Measurements from ENCODE around the gene ELFN1.
"Not testable (repeated sequence)": the region's sequence is repeated elsewhere in the genome, so short reads cannot be mapped to it uniquely, and the experiment has no call there.

ELFN1 gene

DNA sequence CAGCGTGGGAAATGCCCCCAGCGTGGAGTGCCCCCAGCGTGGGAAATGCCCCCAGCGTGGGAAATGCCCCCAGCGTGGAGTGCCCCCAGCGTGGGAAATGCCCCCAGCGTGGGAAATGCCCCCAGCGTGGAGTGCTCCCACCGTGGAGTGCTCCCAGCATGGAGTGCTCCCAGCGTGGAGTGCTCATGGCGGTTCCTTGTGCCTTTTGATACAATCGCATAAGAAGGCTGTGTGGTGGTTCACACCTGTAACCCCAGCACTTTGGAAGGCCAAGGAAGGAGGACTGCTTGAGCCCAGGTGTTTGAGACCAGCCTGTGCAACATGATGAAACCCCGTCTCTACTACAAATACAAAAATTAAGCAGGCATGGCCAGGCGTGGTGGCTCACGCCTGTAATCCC is 93.8 kb downstream of the ELFN1 start:
- not testable (repeated sequence) for H3K27ac ChIP-seq (ENCODE audit: low read depth in 2 of 2, low read length in 2 of 2); H3K27me3 ChIP-seq (ENCODE audit: control insufficient read depth in 2 of 2, insufficient read depth in 2 of 2, low read length in 2 of 2); H3K4me3 ChIP-seq (ENCODE audit: low read length in 2 of 2); H3K9ac ChIP-seq (ENCODE audit: low read depth in 1 of 2, low read length in 2 of 2); H3K9me3 ChIP-seq (ENCODE audit: control insufficient read depth in 2 of 2, low read length in 2 of 2); H3K36me3 ChIP-seq (ENCODE audit: control insufficient read depth in 2 of 2, insufficient read depth in 2 of 2, low read length in 2 of 2); H3K4me1 ChIP-seq (ENCODE audit: control insufficient read depth in 2 of 2, insufficient read depth in 2 of 2, low read length in 2 of 2)

- no peaks in the 10 kb centered on the region for H3K4me1 ChIP-seq (ENCODE audit: control insufficient read depth in 2 of 2, insufficient read depth in 2 of 2, low read length in 2 of 2)
- no peak overlapping the region for H3K9ac ChIP-seq (ENCODE audit: low read depth in 1 of 2, low read length in 2 of 2)
- no peaks in the 10 kb centered on the region for H3K27me3 ChIP-seq (ENCODE audit: control insufficient read depth in 2 of 2, insufficient read depth in 2 of 2, low read length in 2 of 2)
- no peaks in the 10 kb centered on the region for H3K36me3 ChIP-seq (ENCODE audit: control insufficient read depth in 2 of 2, insufficient read depth in 2 of 2, low read length in 2 of 2)
- no peak overlapping the region for H3K27ac ChIP-seq (ENCODE audit: low read depth in 2 of 2, low read length in 2 of 2)
- no peaks in the 10 kb centered on the region for H3K9me3 ChIP-seq (ENCODE audit: control insufficient read depth in 2 of 2, low read length in 2 of 2)
- no peak overlapping the region for H3K4me3 ChIP-seq (ENCODE audit: low read length in 2 of 2)
Observed at GRCh38 chr7:1765336-1765735, 95.3 kb downstream of the ELFN1 start.

DNA sequence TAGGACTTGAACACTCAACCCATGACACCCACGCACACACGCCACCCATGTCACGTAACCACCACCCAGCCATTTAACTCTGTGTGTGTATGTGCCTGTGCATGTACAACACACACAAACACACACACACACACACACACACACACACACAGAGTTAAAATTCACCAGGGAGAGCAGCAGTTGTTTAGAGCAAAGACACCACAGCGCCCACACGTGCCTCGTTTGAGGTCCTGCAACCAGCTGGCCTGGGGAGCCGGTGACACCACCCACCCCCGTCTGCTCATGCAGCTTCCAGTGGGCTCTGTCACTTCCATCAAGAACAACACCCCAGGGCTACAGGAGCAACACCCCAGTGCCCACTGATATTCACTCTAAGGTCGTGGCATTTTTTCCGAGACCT is 97.4 kb downstream of the ELFN1 start:
- Histone ChIP-seq H3K27me3 (ENCODE audit: control insufficient read depth in 2 of 2, insufficient read depth in 2 of 2, low read length in 2 of 2) (no peaks in the 10 kb centered on the region), H3K36me3 (ENCODE audit: control insufficient read depth in 2 of 2, insufficient read depth in 2 of 2, low read length in 2 of 2) (no peaks in the 10 kb centered on the region), H3K4me1 (ENCODE audit: control insufficient read depth in 2 of 2, insufficient read depth in 2 of 2, low read length in 2 of 2) (no peaks in the 10 kb centered on the region), H3K27ac (ENCODE audit: low read depth in 2 of 2, low read length in 2 of 2) (no peak overlapping the region), H3K9ac (ENCODE audit: low read depth in 1 of 2, low read length in 2 of 2) (no peak overlapping the region), H3K4me3 (ENCODE audit: low read length in 2 of 2) (no peak overlapping the region), H3K9me3 (ENCODE audit: control insufficient read depth in 2 of 2, low read length in 2 of 2) (no peaks in the 10 kb centered on the region)

DNA sequence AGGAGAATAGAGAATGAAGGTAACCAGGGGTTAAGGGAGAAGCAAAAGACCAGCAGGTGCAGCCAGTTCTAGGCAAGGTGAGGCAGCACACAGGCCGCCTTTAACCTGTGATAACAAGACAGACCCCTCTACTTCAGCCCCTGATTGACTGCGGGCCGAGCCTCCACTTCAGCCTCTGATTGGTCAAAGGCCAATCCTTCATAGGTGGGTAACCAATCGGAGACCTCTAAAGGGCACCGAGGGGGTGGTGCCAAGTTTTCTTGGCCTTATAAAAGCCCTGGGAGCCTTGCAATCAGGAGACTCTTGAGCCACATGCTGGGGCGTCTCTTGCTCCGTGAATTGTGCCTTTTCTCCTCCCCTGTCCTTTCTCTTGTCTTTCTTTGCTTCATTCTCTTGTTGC is 98.8 kb downstream of the ELFN1 start:
- Histone ChIP-seq H3K27me3 (ENCODE audit: control insufficient read depth in 2 of 2, insufficient read depth in 2 of 2, low read length in 2 of 2) (no peaks in the 10 kb centered on the region), H3K27ac (ENCODE audit: low read depth in 2 of 2, low read length in 2 of 2) (no peak overlapping the region), H3K9me3 (ENCODE audit: control insufficient read depth in 2 of 2, low read length in 2 of 2) (no peaks in the 10 kb centered on the region), H3K4me1 (ENCODE audit: control insufficient read depth in 2 of 2, insufficient read depth in 2 of 2, low read length in 2 of 2) (no peaks in the 10 kb centered on the region), H3K4me3 (ENCODE audit: low read length in 2 of 2) (no peak overlapping the region), H3K9ac (ENCODE audit: low read depth in 1 of 2, low read length in 2 of 2) (no peak overlapping the region), H3K36me3 (ENCODE audit: control insufficient read depth in 2 of 2, insufficient read depth in 2 of 2, low read length in 2 of 2) (no peaks in the 10 kb centered on the region)

DNA sequence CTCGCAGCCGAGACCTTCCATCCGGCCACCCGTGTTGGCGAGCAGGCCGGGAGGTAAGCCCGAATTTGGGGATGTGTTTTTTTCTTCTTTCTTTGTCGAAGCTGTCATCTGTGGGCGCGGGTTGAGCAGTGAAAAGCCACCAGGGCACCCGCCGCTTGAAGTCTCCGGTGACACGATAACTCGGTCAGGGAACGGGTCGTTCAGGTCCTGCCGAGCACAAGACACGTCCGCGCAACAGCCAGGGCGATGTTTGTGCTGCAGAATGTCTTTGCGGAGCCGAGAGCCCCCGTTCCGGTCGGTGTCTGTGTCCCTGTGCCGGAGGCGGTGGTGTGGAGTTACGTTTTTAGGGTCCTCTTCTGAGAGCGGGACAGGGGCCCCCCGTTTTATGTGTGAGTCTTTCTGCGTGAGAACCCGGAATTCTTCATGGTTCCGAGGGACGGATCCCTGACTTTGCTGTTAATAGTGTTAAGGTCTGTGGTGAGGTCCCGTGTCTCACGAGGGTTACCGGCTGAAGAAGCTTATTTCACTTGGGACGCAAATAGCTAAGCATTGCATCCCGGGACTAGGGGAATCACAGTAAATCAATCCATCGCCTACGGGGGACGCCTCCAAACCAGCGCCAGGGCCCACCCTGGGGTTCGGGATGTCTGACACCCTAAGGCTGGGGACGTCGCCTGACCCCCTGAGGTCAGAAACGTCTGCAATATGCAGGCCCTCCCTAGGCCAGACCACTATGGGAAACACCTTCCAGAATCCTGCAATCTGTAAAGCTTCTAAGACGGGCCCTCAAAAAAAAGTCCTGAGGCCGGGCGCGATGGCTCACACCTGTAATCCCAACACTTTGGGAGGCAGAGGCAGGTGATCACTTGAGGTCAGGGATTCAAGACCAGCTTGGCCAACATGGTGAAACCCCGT is 99.5 kb downstream of the ELFN1 start:
- H3K27ac ChIP-seq (ENCODE audit: low read depth in 2 of 2, low read length in 2 of 2) = no peak overlapping the region
- H3K36me3 ChIP-seq (ENCODE audit: control insufficient read depth in 2 of 2, insufficient read depth in 2 of 2, low read length in 2 of 2) = no peaks in the 10 kb centered on the region
- no peaks in the 10 kb centered on the region for H3K9me3 ChIP-seq (ENCODE audit: control insufficient read depth in 2 of 2, low read length in 2 of 2)
- no peaks in the 10 kb centered on the region for H3K27me3 ChIP-seq (ENCODE audit: control insufficient read depth in 2 of 2, insufficient read depth in 2 of 2, low read length in 2 of 2)
- no peak overlapping the region for H3K9ac ChIP-seq (ENCODE audit: low read depth in 1 of 2, low read length in 2 of 2)
- no peak overlapping the region for H3K4me3 ChIP-seq (ENCODE audit: low read length in 2 of 2)
- no peaks in the 10 kb centered on the region for H3K4me1 ChIP-seq (ENCODE audit: control insufficient read depth in 2 of 2, insufficient read depth in 2 of 2, low read length in 2 of 2)

GRCh38 chr7:1770331-1770730 is 100.3 kb downstream of the ELFN1 start:
- Histone ChIP-seq H3K4me1 (ENCODE audit: control insufficient read depth in 2 of 2, insufficient read depth in 2 of 2, low read length in 2 of 2) (no peaks in the 10 kb centered on the region), H3K9me3 (ENCODE audit: control insufficient read depth in 2 of 2, low read length in 2 of 2) (no peaks in the 10 kb centered on the region), H3K4me3 (ENCODE audit: low read length in 2 of 2) (no peak overlapping the region), H3K27me3 (ENCODE audit: control insufficient read depth in 2 of 2, insufficient read depth in 2 of 2, low read length in 2 of 2) (no peaks in the 10 kb centered on the region), H3K9ac (ENCODE audit: low read depth in 1 of 2, low read length in 2 of 2) (no peak overlapping the region), H3K27ac (ENCODE audit: low read depth in 2 of 2, low read length in 2 of 2) (no peak overlapping the region), H3K36me3 (ENCODE audit: control insufficient read depth in 2 of 2, insufficient read depth in 2 of 2, low read length in 2 of 2) (no peaks in the 10 kb centered on the region)

GRCh38 chr7:1775389-1775788 is 105.3 kb downstream of the ELFN1 start:
- Histone ChIP-seq H3K36me3 (ENCODE audit: control insufficient read depth in 2 of 2, insufficient read depth in 2 of 2, low read length in 2 of 2) (no peaks in the 10 kb centered on the region), H3K4me3 (ENCODE audit: low read length in 2 of 2) (no peak overlapping the region), H3K9ac (ENCODE audit: low read depth in 1 of 2, low read length in 2 of 2) (no peak overlapping the region), H3K9me3 (ENCODE audit: control insufficient read depth in 2 of 2, low read length in 2 of 2) (no peaks in the 10 kb centered on the region), H3K27me3 (ENCODE audit: control insufficient read depth in 2 of 2, insufficient read depth in 2 of 2, low read length in 2 of 2) (no peaks in the 10 kb centered on the region), H3K4me1 (ENCODE audit: control insufficient read depth in 2 of 2, insufficient read depth in 2 of 2, low read length in 2 of 2) (no peaks in the 10 kb centered on the region), H3K27ac (ENCODE audit: low read depth in 2 of 2, low read length in 2 of 2) (no peak overlapping the region)

DNA sequence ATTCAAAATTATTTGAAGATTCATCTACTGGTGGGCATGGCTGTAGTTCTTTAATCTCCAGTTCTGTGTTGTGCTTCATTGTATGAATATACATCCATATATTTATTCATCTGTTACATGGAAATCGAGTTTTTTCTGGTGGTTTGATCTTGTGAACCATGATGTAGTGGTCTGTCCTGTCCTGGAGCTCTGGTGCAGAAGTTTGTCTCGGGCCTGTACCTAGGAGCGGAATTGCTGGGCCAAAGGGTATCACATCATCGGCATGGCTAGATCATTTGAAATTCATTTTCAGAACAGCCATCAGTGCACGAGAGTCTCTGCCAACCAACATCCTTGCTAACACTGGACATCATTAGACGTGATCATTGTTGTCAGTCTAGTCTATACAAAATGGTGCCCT is 107.0 kb downstream of the ELFN1 start:
- H3K4me3 ChIP-seq (ENCODE audit: low read length in 2 of 2) = no peak overlapping the region
- H3K27ac ChIP-seq (ENCODE audit: low read depth in 2 of 2, low read length in 2 of 2) = no peak overlapping the region
- no peaks in the 10 kb centered on the region for H3K36me3 ChIP-seq (ENCODE audit: control insufficient read depth in 2 of 2, insufficient read depth in 2 of 2, low read length in 2 of 2)
- H3K27me3 ChIP-seq (ENCODE audit: control insufficient read depth in 2 of 2, insufficient read depth in 2 of 2, low read length in 2 of 2) = no peaks in the 10 kb centered on the region
- H3K4me1 ChIP-seq (ENCODE audit: control insufficient read depth in 2 of 2, insufficient read depth in 2 of 2, low read length in 2 of 2) = no peaks in the 10 kb centered on the region
- H3K9ac ChIP-seq (ENCODE audit: low read depth in 1 of 2, low read length in 2 of 2) = no peak overlapping the region
- H3K9me3 ChIP-seq (ENCODE audit: control insufficient read depth in 2 of 2, low read length in 2 of 2) = no peaks in the 10 kb centered on the region

DNA sequence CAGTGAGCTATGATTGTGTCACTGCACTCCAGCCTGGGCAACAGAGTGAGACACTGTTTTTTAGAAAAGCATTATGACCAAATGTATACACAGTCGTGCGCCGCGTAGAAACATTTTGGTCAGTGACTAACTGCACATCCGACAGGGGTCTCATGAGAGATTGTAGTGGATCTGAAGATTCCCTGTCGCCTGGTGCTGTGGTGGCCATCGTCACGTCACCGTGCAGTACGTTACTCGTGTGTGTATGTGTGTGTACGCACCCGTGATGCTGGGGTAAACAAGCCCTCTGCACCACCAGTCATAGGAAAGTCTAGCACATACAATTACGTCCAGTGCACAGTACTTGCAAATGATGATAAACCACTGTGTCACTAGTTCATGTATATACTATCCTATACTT is 109.4 kb downstream of the ELFN1 start:
- no peak overlapping the region for H3K9ac ChIP-seq (ENCODE audit: low read depth in 1 of 2, low read length in 2 of 2)
- no peaks in the 10 kb centered on the region for H3K4me1 ChIP-seq (ENCODE audit: control insufficient read depth in 2 of 2, insufficient read depth in 2 of 2, low read length in 2 of 2)
- H3K9me3 ChIP-seq (ENCODE audit: control insufficient read depth in 2 of 2, low read length in 2 of 2) = no peaks in the 10 kb centered on the region
- H3K36me3 ChIP-seq (ENCODE audit: control insufficient read depth in 2 of 2, insufficient read depth in 2 of 2, low read length in 2 of 2) = no peaks in the 10 kb centered on the region
- no peak overlapping the region for H3K4me3 ChIP-seq (ENCODE audit: low read length in 2 of 2)
- no peak overlapping the region for H3K27ac ChIP-seq (ENCODE audit: low read depth in 2 of 2, low read length in 2 of 2)
- no peaks in the 10 kb centered on the region for H3K27me3 ChIP-seq (ENCODE audit: control insufficient read depth in 2 of 2, insufficient read depth in 2 of 2, low read length in 2 of 2)

- Histone ChIP-seq H3K4me3 (ENCODE audit: low read length in 2 of 2) (no peak overlapping the region), H3K27me3 (ENCODE audit: control insufficient read depth in 2 of 2, insufficient read depth in 2 of 2, low read length in 2 of 2) (no peaks in the 10 kb centered on the region), H3K9me3 (ENCODE audit: control insufficient read depth in 2 of 2, low read length in 2 of 2) (peaks cover 0 to 3% of the 10 kb centered on the region in 2 donors), H3K9ac (ENCODE audit: low read depth in 1 of 2, low read length in 2 of 2) (no peak overlapping the region), H3K4me1 (ENCODE audit: control insufficient read depth in 2 of 2, insufficient read depth in 2 of 2, low read length in 2 of 2) (no peaks in the 10 kb centered on the region), H3K36me3 (ENCODE audit: control insufficient read depth in 2 of 2, insufficient read depth in 2 of 2, low read length in 2 of 2) (no peaks in the 10 kb centered on the region), H3K27ac (ENCODE audit: low read depth in 2 of 2, low read length in 2 of 2) (no peak overlapping the region)
Observed at GRCh38 chr7:1781369-1781768, 111.3 kb downstream of the ELFN1 start.

All from mucosa of rectum (tissue), 2 donors.